WERI-Rb-1 (cell line): ENCODE data around the gene AKAP14.
"Not testable (repeated sequence)": the region's sequence is repeated elsewhere in the genome, so short reads cannot be mapped to it uniquely, and the experiment has no call there.

Source experiments
- DNase-seq: peaks from one replicate; pipeline ENCODE4 v3.0.0-alpha.2; 2020
- H3K27ac ChIP-seq: fragments of 250-450 bp; sonication (Bioruptor Pico); 2 replicates; pipeline ENCODE4 v1.5.1; 2020; ENCODE audit warnings: mild to moderate bottlenecking, moderate library complexity
- H3K27me3 ChIP-seq: fragments of 250-450 bp; sonication (Bioruptor Pico); 2 replicates; pipeline ENCODE4 v1.5.1; 2021; ENCODE audit warnings: mild to moderate bottlenecking, low read depth, moderate library complexity; ENCODE audit not compliant: insufficient read depth, severe bottlenecking
- H3K36me3 ChIP-seq: fragments of 250-450 bp; sonication (Bioruptor Pico); 2 replicates; pipeline ENCODE4 v1.5.1; 2020; ENCODE audit warnings: mild to moderate bottlenecking, moderate library complexity
- H3K4me3 ChIP-seq: 2 replicates; pipeline ENCODE4 v1.5.1; 2011; ENCODE audit warnings: low read depth, mild to moderate bottlenecking, control low read depth, low read length
- H3K9me3 ChIP-seq: fragments of 250-450 bp; sonication (Bioruptor Pico); 2 replicates; pipeline ENCODE4 v1.5.1; 2021; ENCODE audit warnings: mild to moderate bottlenecking, moderate library complexity; ENCODE audit not compliant: severe bottlenecking
- TF ChIP-seq, protein P1 (sequence below): IDR thresholded peaks from 2 replicates; pipeline ENCODE4 v1.5.1; 2011; ENCODE audit warnings: low read depth, mild to moderate bottlenecking, control low read depth, inconsistent platforms, low read length

The AKAP14 gene

GRCh38 chrX:119887721-119888425 lies 7.8 kb upstream of the AKAP14 start:
- peak overlapping the region; percentile 53 for H3K4me3 ChIP-seq
- no peaks in the 10 kb centered on the region for H3K36me3 ChIP-seq
- no peaks in the 10 kb centered on the region for H3K9me3 ChIP-seq
- DNase-seq, result peak; percentile 88
- TF ChIP-seq, protein P1, sequence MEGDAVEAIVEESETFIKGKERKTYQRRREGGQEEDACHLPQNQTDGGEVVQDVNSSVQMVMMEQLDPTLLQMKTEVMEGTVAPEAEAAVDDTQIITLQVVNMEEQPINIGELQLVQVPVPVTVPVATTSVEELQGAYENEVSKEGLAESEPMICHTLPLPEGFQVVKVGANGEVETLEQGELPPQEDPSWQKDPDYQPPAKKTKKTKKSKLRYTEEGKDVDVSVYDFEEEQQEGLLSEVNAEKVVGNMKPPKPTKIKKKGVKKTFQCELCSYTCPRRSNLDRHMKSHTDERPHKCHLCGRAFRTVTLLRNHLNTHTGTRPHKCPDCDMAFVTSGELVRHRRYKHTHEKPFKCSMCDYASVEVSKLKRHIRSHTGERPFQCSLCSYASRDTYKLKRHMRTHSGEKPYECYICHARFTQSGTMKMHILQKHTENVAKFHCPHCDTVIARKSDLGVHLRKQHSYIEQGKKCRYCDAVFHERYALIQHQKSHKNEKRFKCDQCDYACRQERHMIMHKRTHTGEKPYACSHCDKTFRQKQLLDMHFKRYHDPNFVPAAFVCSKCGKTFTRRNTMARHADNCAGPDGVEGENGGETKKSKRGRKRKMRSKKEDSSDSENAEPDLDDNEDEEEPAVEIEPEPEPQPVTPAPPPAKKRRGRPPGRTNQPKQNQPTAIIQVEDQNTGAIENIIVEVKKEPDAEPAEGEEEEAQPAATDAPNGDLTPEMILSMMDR, result peak; percentile 75
- peaks cover 8% of the 10 kb centered on the region for H3K27me3 ChIP-seq
- no peak overlapping the region for H3K27ac ChIP-seq

DNA sequence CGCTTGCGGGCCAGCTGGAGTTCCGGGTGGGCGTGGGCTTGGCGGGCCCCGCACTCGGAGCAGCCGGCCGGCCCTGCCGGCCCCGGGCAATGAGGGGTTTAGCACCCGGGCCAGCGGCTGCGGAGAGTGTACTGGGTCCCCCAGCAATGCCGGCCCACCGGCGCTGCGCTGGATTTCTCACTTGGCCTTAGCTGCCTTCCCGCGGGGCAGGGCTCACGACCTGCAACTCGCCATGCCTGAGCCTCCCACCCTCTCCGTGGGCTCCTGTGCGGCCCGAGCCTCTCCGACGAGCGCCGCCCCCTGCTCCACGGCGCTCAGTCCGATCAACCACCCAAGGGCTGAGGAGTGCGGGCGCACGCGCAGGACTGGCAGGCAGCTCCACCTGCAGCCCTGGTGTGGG lies 5.1 kb upstream of the AKAP14 start:
- not testable (repeated sequence) for H3K9me3 ChIP-seq, H3K36me3 ChIP-seq, DNase-seq, H3K4me3 ChIP-seq, H3K27ac ChIP-seq, H3K27me3 ChIP-seq

GRCh38 chrX:119891961-119892692 lies 3.6 kb upstream of the AKAP14 start:
- DNase-seq, result not testable (repeated sequence)

DNA sequence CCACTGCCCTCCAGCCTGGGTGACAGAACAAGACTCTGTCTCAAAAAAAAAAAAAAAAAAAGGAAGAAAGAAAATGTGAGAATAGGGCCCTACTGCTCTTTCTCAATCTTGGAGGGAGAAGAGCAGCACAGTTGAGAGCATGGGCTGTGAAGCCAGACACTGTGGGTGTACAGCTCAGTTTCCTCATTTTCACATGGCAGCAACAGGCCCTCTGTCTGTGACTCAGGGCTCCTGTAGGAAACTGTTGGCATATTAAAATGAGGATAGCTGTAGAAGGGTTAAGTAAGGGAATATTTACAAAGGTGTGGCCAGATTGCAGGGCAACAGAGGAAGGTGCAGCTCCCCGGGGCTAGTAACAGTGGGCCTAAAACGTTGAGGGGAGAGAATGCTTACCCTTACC lies 3.4 kb downstream of the AKAP14 start:
- Histone ChIP-seq H3K4me3 (no peak overlapping the region), H3K27me3 (no peaks in the 10 kb centered on the region), H3K36me3 (no peaks in the 10 kb centered on the region), H3K9me3 (no peaks in the 10 kb centered on the region), H3K27ac (no peak overlapping the region)
- DNase-seq, result no peak
- TF ChIP-seq, protein P1, result no peak

More at GRCh38 chrX:119891961-119892692, 3.6 kb upstream of the AKAP14 start:
- H3K4me3 ChIP-seq, H3K36me3 ChIP-seq, H3K27me3 ChIP-seq, H3K9me3 ChIP-seq, H3K27ac ChIP-seq: not testable (repeated sequence)

DNA sequence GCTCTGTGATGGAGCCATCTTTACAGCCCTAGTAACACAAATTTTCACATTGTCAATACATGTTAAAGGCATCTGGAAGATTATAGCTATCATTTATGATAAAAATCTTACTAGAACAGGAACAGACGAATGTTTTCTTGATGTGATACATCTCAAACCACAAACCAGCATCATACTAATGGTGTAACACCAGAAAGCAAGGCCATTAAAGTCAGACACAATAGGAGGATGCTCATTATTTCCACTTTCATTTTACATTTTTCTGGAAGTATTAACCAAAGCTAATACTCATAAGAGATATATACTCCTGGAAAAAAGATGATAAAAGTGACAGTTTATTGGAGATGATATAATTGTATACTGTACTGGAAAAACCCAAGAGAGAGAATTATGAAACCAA lies 5.3 kb downstream of the AKAP14 start:
- Histone ChIP-seq H3K4me3 (no peak overlapping the region), H3K27ac (no peak overlapping the region), H3K9me3 (no peaks in the 10 kb centered on the region), H3K36me3 (no peaks in the 10 kb centered on the region), H3K27me3 (no peaks in the 10 kb centered on the region)
- TF ChIP-seq, protein P1, result no peak
- DNase-seq, result no peak

GRCh38 chrX:119916310-119916709 lies 20.6 kb downstream of the AKAP14 start:
- TF ChIP-seq, protein P1, result no peak
- Histone ChIP-seq H3K36me3 (no peaks in the 10 kb centered on the region), H3K9me3 (no peaks in the 10 kb centered on the region), H3K27ac (no peak overlapping the region), H3K4me3 (no peak overlapping the region), H3K27me3 (peaks cover 6% of the 10 kb centered on the region)
- no peak for DNase-seq

DNA sequence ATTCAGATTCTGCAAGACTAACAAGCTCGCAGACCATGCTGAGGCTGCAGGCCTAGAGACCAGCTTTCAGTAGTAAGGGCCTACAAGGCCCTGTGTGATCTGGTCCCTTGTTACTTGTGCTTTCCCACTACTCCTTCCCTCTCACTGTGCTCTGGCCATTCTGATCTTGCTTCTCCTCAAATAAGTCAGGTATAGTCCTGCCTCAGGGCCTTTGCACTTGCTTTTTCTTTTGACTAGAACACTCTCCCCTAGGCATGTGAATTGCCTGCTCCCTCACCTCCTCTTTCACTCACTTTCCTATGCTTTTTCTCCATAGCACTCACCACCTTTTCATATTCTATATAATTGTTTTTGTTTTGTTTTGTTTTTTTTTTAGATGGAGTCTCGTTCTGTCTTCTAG lies 22.2 kb downstream of the AKAP14 start:
- Histone ChIP-seq H3K27ac (no peak overlapping the region), H3K9me3 (no peaks in the 10 kb centered on the region), H3K27me3 (peaks cover 3% of the 10 kb centered on the region), H3K4me3 (no peak overlapping the region), H3K36me3 (no peaks in the 10 kb centered on the region)
- no peak for DNase-seq
- TF ChIP-seq, protein P1, result no peak
